Measurements from ENCODE around the gene PXMP2.
"Not testable (repeated sequence)": the region's sequence is repeated elsewhere in the genome, so short reads cannot be mapped to it uniquely, and the experiment has no call there.

The PXMP2 gene

GRCh38 chr12:132753670-132754069 lies 66.3 kb downstream of the PXMP2 start:
- DNase-seq (ENCODE audit: low read depth in 2 of 2): not testable (repeated sequence)

- DNase-seq (ENCODE audit: low read depth in 2 of 2): no peak
Observed at GRCh38 chr12:132754160-132754932, 67.0 kb downstream of the PXMP2 start.

Data from fibroblast of skin of left quadriceps (primary cell).